ENCODE results near the gene RNF114.

DNA sequence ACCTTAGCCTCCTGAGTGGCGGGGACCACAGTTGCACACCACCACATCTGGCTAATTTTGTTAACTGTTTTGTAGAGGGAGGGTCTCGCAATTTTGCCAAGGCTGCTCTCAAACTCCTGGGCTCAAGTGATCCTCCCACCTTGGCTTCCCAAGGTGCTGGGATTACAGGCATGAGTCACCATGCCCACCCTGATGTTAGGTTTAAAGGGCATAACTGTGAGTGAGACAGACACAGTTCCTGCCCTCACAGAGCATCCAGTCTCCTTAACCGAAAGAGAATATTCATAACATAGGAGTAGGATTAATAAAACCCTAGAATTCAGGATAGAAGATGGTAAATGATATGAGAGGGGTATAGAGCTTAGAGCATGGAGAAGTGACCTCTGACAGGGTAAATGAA is 17.8 kb upstream of the RNF114 start:
- TF ChIP-seq, protein P1, sequence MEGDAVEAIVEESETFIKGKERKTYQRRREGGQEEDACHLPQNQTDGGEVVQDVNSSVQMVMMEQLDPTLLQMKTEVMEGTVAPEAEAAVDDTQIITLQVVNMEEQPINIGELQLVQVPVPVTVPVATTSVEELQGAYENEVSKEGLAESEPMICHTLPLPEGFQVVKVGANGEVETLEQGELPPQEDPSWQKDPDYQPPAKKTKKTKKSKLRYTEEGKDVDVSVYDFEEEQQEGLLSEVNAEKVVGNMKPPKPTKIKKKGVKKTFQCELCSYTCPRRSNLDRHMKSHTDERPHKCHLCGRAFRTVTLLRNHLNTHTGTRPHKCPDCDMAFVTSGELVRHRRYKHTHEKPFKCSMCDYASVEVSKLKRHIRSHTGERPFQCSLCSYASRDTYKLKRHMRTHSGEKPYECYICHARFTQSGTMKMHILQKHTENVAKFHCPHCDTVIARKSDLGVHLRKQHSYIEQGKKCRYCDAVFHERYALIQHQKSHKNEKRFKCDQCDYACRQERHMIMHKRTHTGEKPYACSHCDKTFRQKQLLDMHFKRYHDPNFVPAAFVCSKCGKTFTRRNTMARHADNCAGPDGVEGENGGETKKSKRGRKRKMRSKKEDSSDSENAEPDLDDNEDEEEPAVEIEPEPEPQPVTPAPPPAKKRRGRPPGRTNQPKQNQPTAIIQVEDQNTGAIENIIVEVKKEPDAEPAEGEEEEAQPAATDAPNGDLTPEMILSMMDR (IDR thresholded peaks at IDR 0.05), result no peak
- TF ChIP-seq POLR2A (IDR thresholded peaks at IDR 0.05), result no peak

Measured in thyroid gland (tissue), 4 donors.